ENCODE measurements around the gene FAM234A.

FAM234A gene

GRCh38 chr16:309476-309875 lies 74.9 kb downstream of the FAM234A start:
- H3K4me3 ChIP-seq (ENCODE audit: control insufficient read depth, low read depth, low read length), result no peak overlapping the region
- DNase-seq (ENCODE audit: low read depth), result no peak
- TF ChIP-seq CTCF (conservative IDR thresholded peaks at IDR 0.05; ENCODE audit: control insufficient read depth, insufficient read depth, low read depth, low read length), result no peak

- no peak for TF ChIP-seq CTCF (conservative IDR thresholded peaks at IDR 0.05; ENCODE audit: control insufficient read depth, insufficient read depth, low read depth, low read length)
- no peak overlapping the region for H3K4me3 ChIP-seq (ENCODE audit: control insufficient read depth, low read depth, low read length)
- no peak for DNase-seq (ENCODE audit: low read depth)
These were observed 77.1 kb downstream of the FAM234A start for GRCh38 chr16:311725-312124.

GRCh38 chr16:314351-314750 lies 79.7 kb downstream of the FAM234A start:
- DNase-seq (ENCODE audit: low read depth), result no peak
- no peak for TF ChIP-seq CTCF (conservative IDR thresholded peaks at IDR 0.05; ENCODE audit: control insufficient read depth, insufficient read depth, low read depth, low read length)
- H3K4me3 ChIP-seq (ENCODE audit: control insufficient read depth, low read depth, low read length), result no peak overlapping the region

GRCh38 chr16:314795-315299 lies 80.2 kb downstream of the FAM234A start:
- DNase-seq (ENCODE audit: low read depth), result no peak
- no peak for TF ChIP-seq CTCF (conservative IDR thresholded peaks at IDR 0.05; ENCODE audit: control insufficient read depth, insufficient read depth, low read depth, low read length)
- H3K4me3 ChIP-seq (ENCODE audit: control insufficient read depth, low read depth, low read length), result no peak overlapping the region
